Endothelial cell of umbilical vein (primary cell): ENCODE results near the gene ZNF33B. TPM values are rescaled to one million over a fixed set of nuclear protein-coding genes. Genes with fewer than 3 reads are reported as not detected.
"Not testable (repeated sequence)": the region's sequence is repeated elsewhere in the genome, so short reads cannot be mapped to it uniquely, and the experiment has no call there.

ENCODE experiments used
- BruUV-seq: library from RNA; stranded (reverse); fragments of 400-500 nt; replicated peaks from 2 replicates; lab custom pipeline; 2021; lab: Mats Ljungman, UMichigan
- CTCF ChIA-PET: fragments of 300-600, 350-600 bp; sonication (Branson Sonifier 250); formaldehyde crosslinking; loops from one replicate; lab custom pipeline; 2021; ENCODE audit warnings: antibody characterized with exemption, inconsistent platforms; lab: Charles Lee
- POLR2A ChIA-PET: fragments of 300-600, 350-600 bp; sonication (Branson Sonifier 250); formaldehyde crosslinking; loops from one replicate; lab custom pipeline; 2021; ENCODE audit warnings: antibody characterized with exemption, inconsistent platforms; lab: Charles Lee
- DNase-seq: peaks from one replicate; pipeline ENCODE4 v3.0.0-alpha.2; 2011; ENCODE audit warnings: low read depth, low spot score
- FAIRE-seq: peaks from 2 replicates; lab custom pipeline; 2011; peaks lifted over from hg19 to GRCh38; lab: Jason Lieb, UNC
- H2AFZ ChIP-seq: 2 replicates; pipeline ENCODE4 v1.6.0; 2012; ENCODE audit warnings: low read depth, low read length, control low read depth, inconsistent platforms
- H3K27ac ChIP-seq: 2 replicates; pipeline ENCODE4 v1.5.1; 2011; ENCODE audit warnings: low read depth, mild to moderate bottlenecking, control low read depth, low read length, moderate library complexity; ENCODE audit not compliant: insufficient read depth
- H3K27me3 ChIP-seq, 2 experiments: 2 replicates each; pipeline versions ENCODE4 v1.6.0 to v1.6.1; 2011; ENCODE audit warnings: low read length in 2 of 2, mixed read lengths in 1 of 2; ENCODE audit not compliant: control insufficient read depth in 2 of 2, insufficient read depth in 2 of 2
- H3K36me3 ChIP-seq, 2 experiments: 2 replicates in 1 of 2; 3 replicates in 1 of 2; pipeline ENCODE4 v1.5.1; 2011; ENCODE audit warnings: low read length in 2 of 2, mild to moderate bottlenecking in 1 of 2, moderate library complexity in 1 of 2; ENCODE audit not compliant: control insufficient read depth in 2 of 2, insufficient read depth in 2 of 2; ENCODE audit errors: extremely low read depth in 1 of 2
- H3K4me1 ChIP-seq: 3 replicates; pipeline ENCODE4 v1.5.1; 2011; ENCODE audit warnings: mild to moderate bottlenecking, low read length; ENCODE audit not compliant: control insufficient read depth, insufficient read depth; ENCODE audit errors: extremely low read depth
- H3K4me2 ChIP-seq: 2 replicates; pipeline ENCODE4 v1.6.1; 2011; ENCODE audit warnings: low read length, control low read depth, mixed read lengths; ENCODE audit not compliant: insufficient read depth
- H3K4me3 ChIP-seq, 3 experiments: fragments of 200-600 bp in 1 of 3; sonication (generic), shearing (Covaris generic) in 1 of 3; replicated peaks in 1 of 3; 2 replicates each; pipeline ENCODE4 v1.5.1; 2011 to 2016; ENCODE audit warnings: control low read depth in 3 of 3, low read length in 3 of 3, mild to moderate bottlenecking in 2 of 3, inconsistent platforms in 1 of 3, low read depth in 1 of 3, moderate library complexity in 1 of 3; ENCODE audit not compliant: insufficient read depth in 1 of 3
- H3K79me2 ChIP-seq: 2 replicates; pipeline ENCODE4 v1.6.0; 2012; ENCODE audit warnings: low read length, inconsistent platforms; ENCODE audit not compliant: control insufficient read depth, insufficient read depth
- H3K9ac ChIP-seq: replicated peaks from 2 replicates; pipeline ENCODE3; 2011; ENCODE audit warnings: low read length, control low read depth; ENCODE audit not compliant: insufficient read depth; ENCODE audit errors: extremely low read depth
- H3K9me1 ChIP-seq: replicated peaks from 3 replicates; pipeline ENCODE4 v1.6.0; 2011; ENCODE audit warnings: mild to moderate bottlenecking, low read length; ENCODE audit not compliant: control insufficient read depth, insufficient read depth; ENCODE audit errors: extremely low read depth
- H3K9me3 ChIP-seq: replicated peaks from 2 replicates; pipeline ENCODE4 v1.5.1; 2012; ENCODE audit warnings: low read length, inconsistent platforms; ENCODE audit not compliant: control insufficient read depth, insufficient read depth
- H4K20me1 ChIP-seq: replicated peaks from 2 replicates; pipeline ENCODE3; 2011; ENCODE audit warnings: mild to moderate bottlenecking, low read length; ENCODE audit not compliant: control insufficient read depth, insufficient read depth; ENCODE audit errors: extremely low read depth
- EZH2 ChIP-seq: IDR thresholded peaks from 2 replicates; pipeline ENCODE4 v1.6.1; 2012; ENCODE audit warnings: borderline replicate concordance, low read depth, mild to moderate bottlenecking, moderate library complexity, low read length, inconsistent platforms; ENCODE audit not compliant: severe bottlenecking
- FOS ChIP-seq: IDR thresholded peaks from 2 replicates; pipeline ENCODE4 v1.6.1; 2011; ENCODE audit warnings: mild to moderate bottlenecking, low read length, moderate library complexity, borderline replicate concordance; ENCODE audit not compliant: insufficient read depth
- GATA2 ChIP-seq: IDR thresholded peaks from 2 replicates; pipeline ENCODE4 v1.7.0; 2011; ENCODE audit warnings: low read depth, mild to moderate bottlenecking, moderate library complexity, mixed read lengths, low read length; ENCODE audit not compliant: insufficient read length, insufficient read depth
- JUN ChIP-seq: IDR thresholded peaks from 2 replicates; pipeline ENCODE4 v1.6.1; 2011; ENCODE audit warnings: borderline replicate concordance, low read depth; ENCODE audit not compliant: insufficient read length, insufficient read depth
- MAX ChIP-seq: IDR thresholded peaks from 2 replicates; pipeline ENCODE4 v1.6.1; 2011; ENCODE audit not compliant: insufficient read depth, insufficient read length
- MYC ChIP-seq: IDR thresholded peaks from one replicate; pipeline ENCODE4 v1.6.1; 2011; ENCODE audit warnings: mild to moderate bottlenecking, low read depth, low read length
- POLR2A ChIP-seq: IDR thresholded peaks from 2 replicates; pipeline ENCODE4 v1.6.1; 2012; ENCODE audit warnings: low read depth, mild to moderate bottlenecking, control low read depth, low read length
- POLR2AphosphoS5 ChIP-seq: IDR thresholded peaks from 2 replicates; pipeline ENCODE4 v1.6.1; 2012; ENCODE audit warnings: low read depth, mild to moderate bottlenecking, control low read depth, low read length, moderate library complexity; ENCODE audit not compliant: insufficient read depth
- dilution Hi-C: fragments of 300-500 bp; cut with MboI; formaldehyde crosslinking; loops from one replicate; pipeline ENCODE4 v1.15.0; 2019; ENCODE audit warnings: low sequenced_read_pairs; ENCODE audit not compliant: extremely low pct_ligation_motif_present
- intact Hi-C: fragments of 100-400 bp; cut with micrococcal nuclease; formaldehyde crosslinking; loops from one replicate; pipeline ENCODE4 v1.10.0; 2022
- polyA plus RNA-seq, 4 experiments: library from polyadenylated mRNA; depleted of rRNA in 3 of 4; stranded (reverse) in 3 of 4; unstranded in 1 of 4; fragments of >200 nt; gene quantifications; 2 replicates each; pipeline versions ENCODE4 v1.2.1 to v1.2.3, GENCODE V29; 2011 to 2012; ENCODE audit warnings: missing spikeins in 1 of 4
- total RNA-seq: library from RNA; stranded (reverse); gene quantifications from 2 replicates; pipeline ENCODE4 v1.2.3, GENCODE V29; 2021
- TF ChIP-seq, protein P1 (sequence below), 2 donors: IDR thresholded peaks; 1 replicate in 1 of 2; 2 replicates in 1 of 2; pipeline ENCODE4 v1.5.1; 2011; ENCODE audit warnings: low read length in 2 of 2, mild to moderate bottlenecking in 2 of 2, moderate library complexity in 2 of 2, control low read depth in 1 of 2, inconsistent platforms in 1 of 2, low read depth in 1 of 2; ENCODE audit not compliant: insufficient read depth in 1 of 2; ENCODE audit errors: extremely low read depth in 1 of 2

Gene ZNF33B
- total and polyA plus RNA-seq, 2 donors (not counting 3 experiments of a cell fraction or from before 2014, with no cell fraction given), result 14.0 to 15.3 TPM

- no peak overlapping the region for H2AFZ ChIP-seq
- no peaks in the 10 kb centered on the region for H3K27me3 ChIP-seq
- H3K4me3 ChIP-seq, result no peak overlapping the region
- no peaks in the 10 kb centered on the region for H3K79me2 ChIP-seq
- no peaks in the 10 kb centered on the region for H3K9me3 ChIP-seq
- no peak overlapping the region for H3K9ac ChIP-seq
- TF ChIP-seq POLR2A (no peak), GATA2 (no peak), MYC (no peak), EZH2 (no peak), MAX (no peak), POLR2AphosphoS5 (no peak), FOS (no peak), JUN (no peak)
- TF ChIP-seq, protein P1, sequence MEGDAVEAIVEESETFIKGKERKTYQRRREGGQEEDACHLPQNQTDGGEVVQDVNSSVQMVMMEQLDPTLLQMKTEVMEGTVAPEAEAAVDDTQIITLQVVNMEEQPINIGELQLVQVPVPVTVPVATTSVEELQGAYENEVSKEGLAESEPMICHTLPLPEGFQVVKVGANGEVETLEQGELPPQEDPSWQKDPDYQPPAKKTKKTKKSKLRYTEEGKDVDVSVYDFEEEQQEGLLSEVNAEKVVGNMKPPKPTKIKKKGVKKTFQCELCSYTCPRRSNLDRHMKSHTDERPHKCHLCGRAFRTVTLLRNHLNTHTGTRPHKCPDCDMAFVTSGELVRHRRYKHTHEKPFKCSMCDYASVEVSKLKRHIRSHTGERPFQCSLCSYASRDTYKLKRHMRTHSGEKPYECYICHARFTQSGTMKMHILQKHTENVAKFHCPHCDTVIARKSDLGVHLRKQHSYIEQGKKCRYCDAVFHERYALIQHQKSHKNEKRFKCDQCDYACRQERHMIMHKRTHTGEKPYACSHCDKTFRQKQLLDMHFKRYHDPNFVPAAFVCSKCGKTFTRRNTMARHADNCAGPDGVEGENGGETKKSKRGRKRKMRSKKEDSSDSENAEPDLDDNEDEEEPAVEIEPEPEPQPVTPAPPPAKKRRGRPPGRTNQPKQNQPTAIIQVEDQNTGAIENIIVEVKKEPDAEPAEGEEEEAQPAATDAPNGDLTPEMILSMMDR (IDR thresholded peaks at IDR 0.05; ENCODE audit: extremely low read depth in 1 of 2, insufficient read depth in 1 of 2, low read depth in 1 of 2, low read length in 2 of 2), result no peak
- H3K4me2 ChIP-seq, result no peak overlapping the region
- FAIRE-seq, result no peak
- DNase-seq, result no peak
- BruUV-seq, result no TSS peak
- peaks cover 3% of the 10 kb centered on the region for H3K4me1 ChIP-seq
- intact Hi-C loops, result no loop called here
- CTCF ChIA-PET, result no interaction called here
- no peaks in the 10 kb centered on the region for H4K20me1 ChIP-seq
- no peak overlapping the region for H3K27ac ChIP-seq
- POLR2A ChIA-PET, result no interaction called here
- dilution Hi-C loops, result no loop called here
- no peaks in the 10 kb centered on the region for H3K9me1 ChIP-seq
- H3K36me3 ChIP-seq, result no peaks in the 10 kb centered on the region
Measured at GRCh38 chr10:42556931-42557330, 81.4 kb downstream of the ZNF33B start.

DNA sequence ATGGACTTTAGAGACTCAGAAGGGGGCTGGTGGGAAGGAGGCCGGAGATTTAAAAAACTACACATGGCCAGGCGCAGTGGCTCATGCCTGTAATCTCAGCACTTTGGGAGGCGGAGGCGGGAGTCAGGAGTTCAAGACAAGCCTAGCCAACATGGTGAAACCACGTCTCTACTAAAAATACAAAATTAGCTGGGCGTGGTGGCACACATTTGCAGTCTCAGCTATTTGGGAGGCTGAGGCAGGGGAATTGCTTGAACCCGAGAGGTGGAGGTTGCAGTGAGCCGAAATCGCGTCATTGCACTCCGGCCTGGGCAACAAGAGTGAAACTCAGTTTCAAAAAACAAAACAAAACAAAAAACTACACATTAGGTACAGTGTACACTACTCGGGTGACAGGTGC lies 84.8 kb downstream of the ZNF33B start:
- H3K27me3 ChIP-seq, BruUV-seq, H4K20me1 ChIP-seq, H3K9me1 ChIP-seq, H3K9me3 ChIP-seq, H3K4me1 ChIP-seq, DNase-seq, POLR2A ChIA-PET, dilution Hi-C loops, H3K9ac ChIP-seq, H3K36me3 ChIP-seq, H3K79me2 ChIP-seq, H3K27ac ChIP-seq, H3K4me3 ChIP-seq, FAIRE-seq, intact Hi-C loops, CTCF ChIA-PET: not testable (repeated sequence)
- H2AFZ ChIP-seq, result peak overlapping the region; percentile 98
- H3K4me2 ChIP-seq, result peak overlapping the region; percentile 86
